Measurements from ENCODE around the gene ZNF175. TPM values are rescaled to one million over a fixed set of nuclear protein-coding genes. Genes with fewer than 3 reads are reported as not detected.

The ZNF175 gene
- polyA plus RNA-seq, 2 donors: 1.5 to 1.9 TPM

DNA sequence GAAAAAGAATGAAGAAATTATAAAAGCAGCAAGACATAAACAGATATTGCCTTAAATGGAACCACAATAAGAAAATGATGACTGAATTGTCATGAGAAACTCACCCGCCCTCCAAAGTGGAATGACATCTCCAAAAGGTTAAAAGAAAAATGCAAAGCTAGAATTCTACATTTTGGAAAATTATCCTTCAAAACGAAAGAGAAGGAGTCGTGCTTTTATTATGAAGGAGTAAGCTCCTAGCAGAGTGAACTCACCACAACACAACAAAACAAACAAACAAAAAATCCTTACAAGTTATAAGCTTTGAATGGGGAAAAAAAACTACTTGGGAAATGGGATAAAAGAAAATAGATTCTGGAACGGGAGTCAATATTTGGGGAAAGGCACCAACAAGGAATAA is 68.8 kb downstream of the ZNF175 start:
- 76% methylated on average over 4 of the region's 4 CpGs for WGBS, 2 donors
- H3K27me3 ChIP-seq (ENCODE audit: control insufficient read depth in 1 of 2, insufficient read depth in 2 of 2, low read length in 2 of 2): no peaks in the 10 kb centered on the region

DNA sequence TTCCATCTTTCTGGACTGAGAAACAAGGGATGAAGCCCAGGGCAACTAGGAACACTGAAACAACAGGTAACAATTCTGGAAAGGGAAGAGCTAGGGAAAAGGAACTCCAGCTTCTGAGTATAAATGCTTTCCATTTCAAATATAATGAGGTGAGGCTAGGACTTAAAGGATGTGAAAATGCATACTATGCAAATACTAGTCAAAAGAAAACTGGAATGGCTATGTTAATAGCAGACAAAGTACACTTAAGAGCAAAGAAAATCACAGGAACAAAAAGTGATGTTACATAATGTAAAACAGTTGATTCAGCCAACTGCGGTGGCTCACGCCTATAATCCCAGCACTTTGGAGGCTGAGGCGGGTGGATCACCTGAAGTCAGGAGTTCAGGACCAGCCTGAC is 69.3 kb downstream of the ZNF175 start:
- Histone ChIP-seq H3K4me3 (ENCODE audit: low read depth in 1 of 2, low read length in 2 of 2) (no peak overlapping the region), H3K9me3 (ENCODE audit: control insufficient read depth in 2 of 2, insufficient read depth in 1 of 2, low read depth in 1 of 2, low read length in 1 of 2) (peaks cover 2 to 3% of the 10 kb centered on the region in 2 donors), H3K4me1 (ENCODE audit: control insufficient read depth in 2 of 2, insufficient read depth in 2 of 2, low read length in 1 of 2) (no peaks in the 10 kb centered on the region), H3K36me3 (ENCODE audit: control insufficient read depth in 2 of 2, insufficient read depth in 2 of 2, low read length in 1 of 2) (no peaks in the 10 kb centered on the region), H3K27ac (ENCODE audit: low read depth in 2 of 2, low read length in 1 of 2) (no peak overlapping the region), H3K27me3 (ENCODE audit: control insufficient read depth in 1 of 2, insufficient read depth in 2 of 2, low read length in 2 of 2) (no peaks in the 10 kb centered on the region)
- 70 to 75% methylated on average over 3 of the region's 3 CpGs for WGBS, 2 donors

More for the DNA sequence above, 68.8 kb downstream of the ZNF175 start:
- Histone ChIP-seq H3K4me1 (ENCODE audit: control insufficient read depth in 2 of 2, insufficient read depth in 2 of 2, low read length in 1 of 2) (no peaks in the 10 kb centered on the region), H3K36me3 (ENCODE audit: control insufficient read depth in 2 of 2, insufficient read depth in 2 of 2, low read length in 1 of 2) (no peaks in the 10 kb centered on the region), H3K27ac (ENCODE audit: low read depth in 2 of 2, low read length in 1 of 2) (no peak overlapping the region), H3K4me3 (ENCODE audit: low read depth in 1 of 2, low read length in 2 of 2) (no peak overlapping the region), H3K9me3 (ENCODE audit: control insufficient read depth in 2 of 2, insufficient read depth in 1 of 2, low read depth in 1 of 2, low read length in 1 of 2) (peaks cover 2 to 3% of the 10 kb centered on the region in 2 donors)

DNA sequence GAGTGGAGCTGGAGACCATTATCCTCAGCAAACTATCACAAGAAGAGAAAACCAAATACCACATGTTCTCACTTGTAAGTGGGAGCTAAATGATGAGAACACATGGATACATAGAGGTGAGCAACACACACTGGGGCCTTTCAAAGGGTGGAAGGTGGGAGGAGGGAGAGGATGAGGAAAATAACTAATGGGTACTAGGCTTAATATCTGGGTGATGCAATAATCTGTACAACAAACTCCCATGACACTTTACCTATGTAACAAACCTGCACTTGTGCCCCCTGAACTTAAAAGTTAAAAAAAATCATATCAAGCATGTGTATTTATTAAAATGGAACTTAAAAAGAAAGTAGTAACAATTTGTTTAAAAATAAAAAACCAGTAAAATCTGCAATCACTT is 70.6 kb downstream of the ZNF175 start:
- H3K27me3 ChIP-seq (ENCODE audit: control insufficient read depth in 1 of 2, insufficient read depth in 2 of 2, low read length in 2 of 2): no peaks in the 10 kb centered on the region

More for the DNA sequence above, 70.6 kb downstream of the ZNF175 start:
- Histone ChIP-seq H3K27ac (ENCODE audit: low read depth in 2 of 2, low read length in 1 of 2) (no peak overlapping the region), H3K4me1 (ENCODE audit: control insufficient read depth in 2 of 2, insufficient read depth in 2 of 2, low read length in 1 of 2) (no peaks in the 10 kb centered on the region), H3K4me3 (ENCODE audit: low read depth in 1 of 2, low read length in 2 of 2) (no peak overlapping the region), H3K36me3 (ENCODE audit: control insufficient read depth in 2 of 2, insufficient read depth in 2 of 2, low read length in 1 of 2) (no peaks in the 10 kb centered on the region), H3K9me3 (ENCODE audit: control insufficient read depth in 2 of 2, insufficient read depth in 1 of 2, low read depth in 1 of 2, low read length in 1 of 2) (no peaks in the 10 kb centered on the region)

Other genes with a start within 250 kb of the ZNF175 start
- 100 to 1,000 TPM; 122 to 227 TPM for gene VSIG10L, start 229.1 kb upstream of the ZNF175 start, polyA plus RNA-seq
- gene ETFB, start 204.9 kb upstream of the ZNF175 start, polyA plus RNA-seq: 100 to 1,000 TPM; 127 to 181 TPM
- gene CLDND2, start 202.3 kb upstream of the ZNF175 start, polyA plus RNA-seq: under 1 TPM; 0.37 to 0.39 TPM
- 1 to 10 TPM; 1.0 to 3.2 TPM for gene NKG7, start 198.6 kb upstream of the ZNF175 start, polyA plus RNA-seq
- not detected for gene LIM2, start 183.3 kb upstream of the ZNF175 start, polyA plus RNA-seq
- gene C19orf84, start 180.7 kb upstream of the ZNF175 start, polyA plus RNA-seq: not detected
- under 1 TPM; 0.65 to 0.79 TPM for gene SIGLEC10, start 153.6 kb upstream of the ZNF175 start, polyA plus RNA-seq
- gene SIGLEC8, start 112.8 kb upstream of the ZNF175 start, polyA plus RNA-seq: under 1 TPM; 0.04 to 0.16 TPM
- gene CEACAM18, start 92.7 kb upstream of the ZNF175 start, polyA plus RNA-seq: not detected
- under 1 TPM; 0.02 to 0.04 TPM for gene SIGLEC12, start 69.5 kb upstream of the ZNF175 start, polyA plus RNA-seq
- under 1 TPM in 1 of 2 donors, not detected in 1; 0.13 TPM for gene SIGLEC6, start 39.6 kb upstream of the ZNF175 start, polyA plus RNA-seq
- not detected for gene SIGLEC5, start 59.1 kb downstream of the ZNF175 start, polyA plus RNA-seq
- under 1 TPM; 0.11 to 0.26 TPM for gene SIGLEC14, start 75.5 kb downstream of the ZNF175 start, polyA plus RNA-seq
- 10 to 100 TPM in 1 of 2 donors, 1 to 10 TPM in 1; 4.4 to 14.0 TPM for gene SPACA6, start 122.0 kb downstream of the ZNF175 start, polyA plus RNA-seq
- gene HAS1, start 152.7 kb downstream of the ZNF175 start, polyA plus RNA-seq: under 1 TPM; 0.01 to 0.04 TPM
- under 1 TPM; 0.49 to 1.00 TPM for gene FPR1, start 180.6 kb downstream of the ZNF175 start, polyA plus RNA-seq
- under 1 TPM; 0.04 to 0.12 TPM for gene FPR2, start 189.9 kb downstream of the ZNF175 start, polyA plus RNA-seq
- 1 to 10 TPM in 1 of 2 donors, under 1 TPM in 1; 0.26 to 1.1 TPM for gene FPR3, start 223.9 kb downstream of the ZNF175 start, polyA plus RNA-seq